MG63 (cell line): ENCODE measurements around the gene GNB5. TPM values are rescaled to one million over a fixed set of nuclear protein-coding genes. Genes with fewer than 3 reads are reported as not detected.

Experiments used
- DNase-seq: peaks from one replicate; pipeline ENCODE4 v3.0.0-alpha.2; 2020
- H3K27me3 ChIP-seq: fragments of 250-450 bp; sonication (Bioruptor Pico); 2 replicates; pipeline ENCODE4 v1.5.1; 2020; ENCODE audit warnings: mild to moderate bottlenecking, moderate library complexity
- H3K36me3 ChIP-seq: fragments of 250-450 bp; sonication (Bioruptor Pico); 2 replicates; pipeline ENCODE4 v1.5.1; 2020; ENCODE audit warnings: mild to moderate bottlenecking, moderate library complexity
- H3K4me3 ChIP-seq: fragments of 250-450 bp; sonication (Bioruptor Pico); 2 replicates; pipeline ENCODE4 v1.5.1; 2020; ENCODE audit warnings: mild to moderate bottlenecking, moderate library complexity
- H3K9me3 ChIP-seq: fragments of 250-450 bp; sonication (Bioruptor Pico); 2 replicates; pipeline ENCODE4 v1.5.1; 2020; ENCODE audit warnings: mild to moderate bottlenecking, moderate library complexity
- total RNA-seq: library from RNA; depleted of rRNA; stranded (reverse); fragments of >200 nt; shearing (Covaris generic); gene quantifications from 2 replicates; pipeline ENCODE4 v1.2.3, GENCODE V29; 2014; ENCODE audit warnings: low replicate concordance

The GNB5 gene
- total RNA-seq, 1 experiment from 2014 or later: 18.9 TPM

DNA sequence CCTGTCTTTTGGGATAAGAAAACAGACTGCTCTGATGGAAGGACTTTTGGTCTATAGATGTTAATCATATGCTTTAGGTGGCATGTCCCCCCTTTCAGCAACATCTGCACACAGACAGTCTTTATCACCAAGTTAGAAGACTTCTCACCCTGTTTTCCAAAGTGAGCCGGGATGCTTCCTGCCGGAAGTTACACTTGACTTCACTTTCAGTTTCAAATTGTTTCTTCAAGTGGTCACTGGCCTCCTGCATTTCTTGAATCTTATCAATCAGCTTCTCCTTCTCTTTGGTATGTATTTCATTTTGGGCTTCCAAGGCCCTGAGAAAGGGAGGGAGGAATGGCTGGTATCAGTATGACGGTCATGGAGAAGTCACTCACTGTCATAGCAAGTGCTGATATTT, 27.2 kb upstream of the GNB5 start:
- H3K27me3 ChIP-seq: no peaks in the 10 kb centered on the region
- no peak overlapping the region for H3K4me3 ChIP-seq
- no peak for DNase-seq
- no peaks in the 10 kb centered on the region for H3K36me3 ChIP-seq
- no peaks in the 10 kb centered on the region for H3K9me3 ChIP-seq

DNA sequence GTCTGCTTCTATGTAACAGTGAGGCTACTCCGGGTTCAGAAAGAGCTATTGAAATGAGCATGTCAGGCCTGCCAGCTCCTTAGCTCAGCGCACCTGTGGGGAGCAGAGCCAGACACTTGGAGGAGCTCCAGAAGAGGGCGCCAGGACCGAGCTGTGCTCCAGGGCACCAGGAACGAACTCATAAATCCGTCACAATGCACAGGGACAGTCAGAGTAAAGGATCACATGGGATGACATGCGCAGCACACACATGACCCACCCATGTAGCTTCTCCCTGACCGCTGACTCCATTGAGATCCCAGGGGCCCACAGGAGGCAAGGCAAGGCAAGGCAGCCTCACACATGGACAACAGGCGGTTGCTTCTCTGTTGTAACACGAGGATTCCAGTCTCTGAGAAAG, 26.0 kb upstream of the GNB5 start:
- DNase-seq: no peak
- Histone ChIP-seq H3K27me3 (no peaks in the 10 kb centered on the region), H3K4me3 (no peak overlapping the region), H3K9me3 (no peaks in the 10 kb centered on the region), H3K36me3 (no peaks in the 10 kb centered on the region)

DNA sequence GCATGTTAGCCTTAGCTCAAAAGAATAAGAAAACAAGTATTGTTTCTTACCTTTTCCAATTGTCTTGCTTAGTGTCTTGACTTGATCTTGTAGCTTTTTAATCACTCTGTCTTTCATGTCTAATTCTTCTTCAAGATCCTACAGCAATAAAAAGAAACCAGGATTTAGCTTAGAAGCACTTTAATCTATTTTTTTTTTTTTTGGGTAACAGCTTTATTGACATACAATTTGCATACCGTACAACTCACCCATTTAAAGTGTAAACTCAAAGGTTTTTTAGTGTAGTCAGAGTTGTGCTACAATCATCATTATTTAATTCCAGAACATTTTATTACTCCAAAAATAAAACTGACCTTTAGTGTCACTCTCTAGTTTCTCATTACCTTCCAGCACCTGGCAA, 23.4 kb upstream of the GNB5 start:
- Histone ChIP-seq H3K36me3 (no peaks in the 10 kb centered on the region), H3K27me3 (no peaks in the 10 kb centered on the region), H3K9me3 (no peaks in the 10 kb centered on the region), H3K4me3 (no peak overlapping the region)
- DNase-seq: no peak

DNA sequence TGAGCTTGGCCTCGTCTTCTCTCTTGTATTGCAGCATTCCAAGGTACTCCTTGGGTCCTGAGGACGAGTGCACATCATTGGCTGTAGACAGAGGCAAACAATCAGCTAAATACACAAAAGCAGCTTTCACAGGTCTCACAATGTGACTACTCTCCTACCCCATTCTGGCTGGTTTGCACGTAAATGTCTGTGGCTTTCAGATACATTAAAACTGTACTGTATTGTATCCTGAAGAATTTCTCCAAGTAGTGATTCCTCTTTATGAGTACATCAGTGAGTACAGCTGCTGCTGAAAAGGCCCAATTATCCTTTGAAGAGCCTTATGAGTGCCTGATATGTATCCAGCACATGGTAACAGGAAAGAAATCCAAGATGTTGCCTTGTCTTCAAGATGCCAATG, 22.0 kb upstream of the GNB5 start:
- no peak for DNase-seq
- Histone ChIP-seq H3K36me3 (no peaks in the 10 kb centered on the region), H3K27me3 (no peaks in the 10 kb centered on the region), H3K4me3 (no peak overlapping the region), H3K9me3 (no peaks in the 10 kb centered on the region)

DNA sequence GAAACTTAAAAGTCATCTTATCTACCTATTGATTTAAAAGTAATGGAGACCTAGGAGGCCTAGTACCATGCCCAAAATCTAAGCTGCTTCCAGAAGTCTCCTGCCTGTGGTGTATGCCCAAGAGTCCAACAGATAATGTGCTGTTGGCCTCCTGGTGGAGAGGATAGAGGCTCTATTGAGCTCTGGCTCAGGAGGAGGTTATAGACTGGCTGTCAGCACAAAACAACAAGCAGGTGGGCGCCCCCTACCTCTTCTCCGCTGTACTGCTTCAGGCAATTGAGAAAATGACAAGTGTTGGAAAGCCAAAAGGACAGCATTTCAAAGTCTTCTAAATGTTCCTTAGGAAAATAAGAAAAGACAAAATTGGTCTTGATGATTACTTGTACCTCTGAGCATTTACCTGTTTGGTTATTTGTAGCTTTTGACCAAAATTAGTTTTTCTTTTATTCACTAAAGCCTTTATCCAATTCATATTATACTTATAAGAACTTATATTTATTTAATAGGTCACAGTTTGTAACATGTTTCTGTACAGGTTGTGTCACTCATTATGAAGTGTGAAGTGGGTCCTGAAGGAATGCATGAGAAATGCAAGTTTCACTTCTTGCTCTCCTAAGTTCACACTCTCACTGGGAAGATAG, 17.2 kb upstream of the GNB5 start:
- Histone ChIP-seq H3K36me3 (no peaks in the 10 kb centered on the region), H3K4me3 (no peak overlapping the region), H3K9me3 (no peaks in the 10 kb centered on the region), H3K27me3 (no peaks in the 10 kb centered on the region)
- peak; percentile 57 for DNase-seq

DNA sequence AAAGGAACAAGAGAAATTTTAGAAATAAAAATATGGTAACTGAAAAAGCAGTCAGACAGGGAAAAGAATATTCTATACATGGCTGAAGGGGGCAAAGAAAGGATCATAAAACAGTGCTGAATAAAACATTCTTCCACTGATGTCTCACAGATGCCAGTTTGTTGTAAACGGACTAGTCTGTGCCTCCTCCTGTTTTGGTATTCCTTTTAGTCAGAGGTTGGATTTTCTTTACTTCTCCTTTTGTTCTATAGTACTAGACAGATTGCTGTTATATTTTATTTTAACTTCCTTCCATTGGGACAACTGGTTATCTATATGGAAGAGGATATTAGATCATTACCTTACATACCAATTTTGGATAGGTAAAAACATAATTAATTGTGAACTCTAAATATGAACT, 16.0 kb upstream of the GNB5 start:
- Histone ChIP-seq H3K4me3 (no peak overlapping the region), H3K27me3 (no peaks in the 10 kb centered on the region), H3K9me3 (no peaks in the 10 kb centered on the region), H3K36me3 (no peaks in the 10 kb centered on the region)
- no peak for DNase-seq

DNA sequence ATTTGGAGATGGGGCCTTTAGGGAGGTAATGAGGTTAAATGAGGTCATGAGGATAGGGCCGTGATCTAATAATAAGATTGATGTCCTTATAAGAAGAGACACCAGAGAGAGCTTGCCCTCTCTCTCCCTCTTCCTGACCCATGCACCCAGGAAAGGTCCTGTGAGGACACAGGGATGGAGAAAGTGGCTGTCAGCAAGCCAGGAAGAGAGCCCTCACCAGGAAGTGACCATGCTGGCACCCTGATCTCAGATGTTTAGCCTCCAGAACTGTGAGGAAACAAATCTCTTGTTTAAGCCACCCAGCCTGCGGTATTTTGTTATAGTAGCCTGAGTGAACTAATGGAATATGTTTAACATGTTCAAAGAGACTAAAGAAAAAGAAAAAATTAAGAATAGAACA, 15.3 kb upstream of the GNB5 start:
- Histone ChIP-seq H3K27me3 (no peaks in the 10 kb centered on the region), H3K36me3 (no peaks in the 10 kb centered on the region), H3K9me3 (no peaks in the 10 kb centered on the region), H3K4me3 (no peak overlapping the region)
- DNase-seq: peak; percentile 17

DNA sequence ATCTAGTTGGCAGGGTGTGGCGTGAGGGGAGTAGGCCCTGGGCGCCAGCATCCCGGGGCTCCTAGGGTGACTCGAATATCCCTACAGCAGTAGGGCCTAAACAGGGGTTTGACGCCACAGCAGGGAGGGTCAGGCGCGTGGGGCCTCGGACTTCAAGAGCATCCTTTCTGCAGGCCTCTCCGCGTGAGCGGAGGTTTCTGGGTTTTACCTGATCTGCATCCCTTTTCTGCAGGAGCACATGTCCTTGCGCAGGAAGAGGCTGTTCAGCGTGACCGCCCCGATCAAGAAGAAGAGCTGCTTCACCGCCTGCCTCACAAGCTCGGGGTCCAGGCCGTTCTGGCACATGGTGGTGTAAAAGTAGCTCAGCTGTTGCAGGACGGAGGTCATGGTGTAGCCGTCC, 13.5 kb upstream of the GNB5 start:
- no peak overlapping the region for H3K4me3 ChIP-seq
- DNase-seq: no peak
- H3K27me3 ChIP-seq: no peaks in the 10 kb centered on the region
- H3K36me3 ChIP-seq: no peaks in the 10 kb centered on the region
- no peaks in the 10 kb centered on the region for H3K9me3 ChIP-seq

DNA sequence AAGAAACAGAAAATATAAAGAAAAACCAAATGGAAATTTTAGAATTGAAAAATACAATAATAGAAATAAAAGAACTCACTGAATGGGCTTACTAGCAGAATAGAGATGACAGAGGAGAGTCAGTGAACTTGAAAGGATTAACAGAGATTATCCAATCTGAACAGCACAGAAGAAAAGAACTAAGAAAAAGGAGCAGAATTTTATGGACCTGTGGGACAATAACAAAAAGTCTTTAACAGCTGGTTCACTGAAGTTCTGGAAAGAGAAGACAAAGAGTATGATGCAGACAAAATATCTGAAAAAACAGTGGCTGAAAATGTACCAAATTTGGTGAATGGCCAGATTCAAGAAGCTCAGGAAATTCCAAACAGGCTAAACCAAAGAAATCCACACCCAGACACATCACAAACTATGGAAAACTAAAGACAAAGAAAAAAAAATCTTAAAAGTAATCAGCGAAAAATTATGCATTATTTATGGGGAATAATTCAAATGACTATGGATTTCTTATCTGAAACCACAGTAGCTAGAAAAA, 9.7 kb upstream of the GNB5 start:
- no peak overlapping the region for H3K4me3 ChIP-seq
- H3K27me3 ChIP-seq: no peaks in the 10 kb centered on the region
- no peaks in the 10 kb centered on the region for H3K9me3 ChIP-seq
- no peak for DNase-seq
- H3K36me3 ChIP-seq: no peaks in the 10 kb centered on the region

DNA sequence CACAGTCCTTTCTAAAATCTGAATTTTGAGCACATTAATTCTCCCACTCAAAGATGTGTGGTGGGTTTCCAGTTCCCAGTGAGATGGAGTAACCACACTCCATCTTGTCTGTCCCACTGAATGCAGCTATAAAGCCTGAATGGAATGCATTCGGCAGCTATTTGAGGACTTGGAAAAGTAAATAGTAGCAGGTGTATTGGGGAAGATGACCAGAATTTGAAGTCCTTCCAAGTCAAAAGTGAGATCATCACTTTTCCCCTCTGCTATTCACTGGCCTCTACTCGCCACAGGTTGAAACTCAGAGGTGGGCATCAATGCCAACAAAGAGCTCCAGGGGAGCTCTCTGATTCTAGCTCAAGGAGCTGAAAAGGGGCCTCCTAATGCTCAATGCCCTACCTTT, 8.1 kb upstream of the GNB5 start:
- Histone ChIP-seq H3K27me3 (no peaks in the 10 kb centered on the region; the same call in none of the 2 replicates), H3K9me3 (no peaks in the 10 kb centered on the region), H3K4me3 (no peak overlapping the region), H3K36me3 (no peaks in the 10 kb centered on the region)
- DNase-seq: no peak

DNA sequence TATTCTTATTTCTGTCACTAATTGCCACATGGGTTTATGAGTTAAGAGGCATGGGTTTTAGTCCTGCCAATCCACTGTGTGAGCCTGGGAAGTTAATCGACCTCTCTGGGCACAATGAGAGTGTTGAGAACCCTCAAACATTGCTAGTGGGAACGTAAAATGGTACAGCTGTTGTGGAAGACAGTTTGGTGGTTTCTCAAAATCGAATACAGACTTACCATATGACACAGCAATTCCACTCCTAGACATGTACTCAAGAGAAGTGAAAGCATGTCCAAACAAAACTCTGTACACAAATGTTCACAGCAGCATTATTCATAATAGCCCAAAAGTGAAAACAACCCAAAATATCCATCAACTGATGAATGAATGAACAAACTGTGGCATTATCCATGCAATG, 5.7 kb upstream of the GNB5 start:
- H3K9me3 ChIP-seq: no peaks in the 10 kb centered on the region
- H3K4me3 ChIP-seq: no peak overlapping the region
- no peak for DNase-seq
- peaks cover 6% of the 10 kb centered on the region for H3K27me3 ChIP-seq
- H3K36me3 ChIP-seq: no peaks in the 10 kb centered on the region

DNA sequence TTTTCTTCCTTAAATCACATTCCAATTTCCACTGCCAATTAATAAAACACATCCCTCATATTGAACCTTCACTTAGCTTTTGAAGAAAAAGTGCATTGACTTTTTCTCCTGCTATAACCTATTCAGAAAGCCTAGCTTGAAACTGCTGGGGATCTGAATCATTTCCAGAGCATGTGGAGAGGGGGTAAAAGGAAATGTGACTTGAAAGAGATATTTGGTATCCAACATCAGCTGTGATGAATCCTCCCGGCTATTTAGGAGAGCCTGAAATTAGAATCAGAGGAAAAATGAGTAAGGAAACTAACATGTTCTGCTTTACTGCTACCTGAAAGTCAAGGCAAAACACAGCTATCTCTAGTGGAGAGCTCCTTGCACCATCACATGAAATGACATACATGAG, 2.6 kb upstream of the GNB5 start:
- H3K36me3 ChIP-seq: no peaks in the 10 kb centered on the region
- H3K4me3 ChIP-seq: no peak overlapping the region
- no peaks in the 10 kb centered on the region for H3K9me3 ChIP-seq
- H3K27me3 ChIP-seq: peaks cover 6% of the 10 kb centered on the region
- DNase-seq: no peak

DNA sequence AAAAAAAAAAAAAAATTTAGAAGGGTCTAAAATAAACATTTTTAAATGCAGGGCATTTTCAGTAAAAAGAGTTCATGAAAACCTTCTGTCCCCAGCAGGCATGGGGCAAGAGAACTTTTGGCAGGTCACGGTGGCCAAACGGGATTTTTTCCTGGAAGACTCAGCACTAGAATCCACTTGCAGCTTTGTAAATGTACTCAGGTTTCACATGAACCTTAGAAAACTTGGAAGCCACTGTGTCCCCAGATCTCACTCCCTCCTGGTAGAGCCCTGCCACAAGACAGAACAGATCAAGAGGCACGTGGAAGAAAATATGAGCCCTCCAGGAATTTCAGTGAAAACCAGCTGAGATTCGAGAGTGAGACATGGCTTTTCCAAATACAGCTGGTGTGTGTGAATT, 2.1 kb upstream of the GNB5 start:
- Histone ChIP-seq H3K9me3 (no peaks in the 10 kb centered on the region), H3K36me3 (no peaks in the 10 kb centered on the region), H3K4me3 (no peak overlapping the region), H3K27me3 (peaks cover 6% of the 10 kb centered on the region)
- no peak for DNase-seq

DNA sequence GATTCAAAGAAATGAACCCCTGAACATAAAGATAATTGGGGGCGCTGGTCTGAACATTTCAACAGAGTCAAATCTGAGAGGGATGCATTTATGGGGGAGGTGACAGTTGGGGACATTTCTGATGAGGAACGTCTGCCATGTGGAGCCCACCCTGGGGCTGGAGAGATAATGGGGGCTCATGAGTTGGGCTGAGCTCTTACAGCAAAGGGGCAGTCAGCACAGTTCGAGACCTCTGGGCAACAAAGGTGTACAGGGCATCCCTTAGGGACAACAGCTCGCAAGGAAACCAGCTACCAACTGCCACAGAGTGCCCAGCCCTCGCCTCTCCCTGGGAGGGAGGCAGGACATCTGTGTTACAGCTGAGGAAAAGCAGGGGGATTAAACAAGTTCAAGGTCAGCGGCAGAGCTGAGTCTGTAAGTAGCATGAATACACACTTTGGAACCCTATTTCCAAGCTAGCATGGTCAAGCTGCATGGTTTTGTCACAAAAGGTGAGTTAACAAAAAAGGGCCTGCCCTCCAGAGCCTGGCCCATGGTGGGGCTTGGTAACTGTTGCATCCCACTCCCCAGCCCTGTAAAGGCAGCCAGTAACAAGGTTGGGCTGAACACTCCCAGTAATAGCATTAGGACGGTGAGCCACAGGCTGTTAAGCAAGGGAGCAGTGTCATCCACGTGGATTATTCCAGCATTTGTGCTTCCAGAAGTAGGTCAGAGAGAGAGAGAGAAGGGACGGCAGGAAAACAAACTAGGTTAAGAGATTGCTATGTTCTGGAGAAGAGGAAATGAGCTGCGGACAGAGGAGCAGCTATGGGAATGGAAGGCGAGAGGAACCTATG, 4.3 kb downstream of the GNB5 start:
- H3K9me3 ChIP-seq: peaks cover 5% of the 10 kb centered on the region; the same call in 1 of the 2 replicates
- no peak overlapping the region for H3K4me3 ChIP-seq
- H3K27me3 ChIP-seq: no peaks in the 10 kb centered on the region
- no peaks in the 10 kb centered on the region for H3K36me3 ChIP-seq
- no peak for DNase-seq

DNA sequence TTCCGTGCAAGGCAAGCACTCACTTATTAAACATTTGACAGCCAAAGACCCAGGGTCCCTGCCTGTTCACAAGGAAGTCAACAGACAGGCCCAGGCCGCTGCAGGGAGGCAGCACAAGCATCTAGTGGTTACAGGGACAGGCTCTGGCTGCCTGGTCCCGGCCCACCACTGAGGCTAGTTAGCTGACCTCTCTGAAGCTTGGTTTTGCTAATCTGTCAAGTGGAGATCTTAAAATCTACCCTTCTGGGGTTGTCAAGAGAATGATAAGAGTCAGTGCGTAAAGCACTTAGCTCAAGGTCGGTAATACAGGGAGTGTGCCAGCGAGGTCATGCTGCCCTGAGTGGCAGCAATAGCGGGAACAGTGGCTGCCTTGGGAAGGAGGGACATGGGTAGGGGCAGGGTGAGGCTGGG, 6.0 kb downstream of the GNB5 start:
- H3K9me3 ChIP-seq: peaks cover 5% of the 10 kb centered on the region; the same call in 1 of the 2 replicates

DNA sequence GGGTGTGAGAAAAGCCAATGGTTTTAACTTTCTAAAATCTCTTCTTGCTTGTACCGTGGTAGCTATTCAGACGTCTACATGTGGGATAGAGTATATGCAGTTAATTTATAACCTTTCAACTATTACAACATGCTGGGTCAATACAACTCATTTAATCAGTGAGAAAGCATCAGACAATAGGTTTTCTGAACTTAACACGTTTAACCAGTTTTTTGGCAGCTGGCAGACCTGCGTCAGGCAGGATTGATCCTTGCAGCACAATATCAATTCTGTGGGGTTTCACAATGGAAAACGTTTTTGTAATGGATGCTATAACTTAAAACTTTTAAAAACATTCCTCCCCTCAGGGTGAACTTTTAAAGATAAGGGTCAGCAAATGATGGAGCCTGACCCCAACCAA, 6.5 kb downstream of the GNB5 start:
- H3K36me3 ChIP-seq: no peaks in the 10 kb centered on the region
- peaks cover 5% of the 10 kb centered on the region; the same call in 1 of the 2 replicates for H3K9me3 ChIP-seq
- H3K27me3 ChIP-seq: no peaks in the 10 kb centered on the region
- H3K4me3 ChIP-seq: no peak overlapping the region
- no peak for DNase-seq

More for the DNA sequence above, 6.0 kb downstream of the GNB5 start:
- Histone ChIP-seq H3K36me3 (no peaks in the 10 kb centered on the region), H3K27me3 (no peaks in the 10 kb centered on the region), H3K4me3 (no peak overlapping the region)
- DNase-seq: no peak

DNA sequence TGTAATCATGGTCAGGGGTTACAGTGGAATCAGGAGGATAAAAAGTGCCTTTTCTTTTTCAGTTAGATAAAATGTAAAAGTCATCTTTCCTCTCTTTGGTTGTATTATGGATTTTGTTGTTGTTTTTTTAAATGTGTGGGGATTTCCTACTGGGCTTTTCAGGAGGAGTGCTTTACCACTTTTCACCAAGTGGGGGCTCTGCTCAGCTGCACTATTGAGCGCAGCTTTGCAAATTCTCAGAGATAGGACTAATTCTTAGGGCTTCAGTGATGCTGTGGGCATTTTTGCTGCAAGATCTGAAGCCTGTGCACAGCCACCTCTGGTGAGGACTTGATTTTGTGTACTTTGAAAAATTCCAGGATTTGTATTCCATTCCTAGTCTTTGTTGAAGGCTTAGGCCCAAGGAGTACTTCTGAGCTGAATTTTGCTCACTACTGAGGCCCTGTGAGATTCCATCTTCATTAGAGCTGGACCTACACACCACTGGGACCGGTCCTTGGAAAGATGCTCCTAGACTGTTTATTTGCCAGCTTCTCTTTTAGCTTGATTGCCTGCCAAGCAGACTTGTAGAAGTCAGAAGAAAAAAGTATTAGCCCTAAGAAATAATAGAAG, 7.5 kb downstream of the GNB5 start:
- Histone ChIP-seq H3K4me3 (no peak overlapping the region), H3K36me3 (no peaks in the 10 kb centered on the region), H3K27me3 (no peaks in the 10 kb centered on the region), H3K9me3 (peaks cover 5% of the 10 kb centered on the region; the same call in 1 of the 2 replicates)
- DNase-seq: no peak
